H9 (cell line): ENCODE results near the gene TNFRSF18. TPM values are rescaled to one million over a fixed set of nuclear protein-coding genes. Genes with fewer than 3 reads are reported as not detected.
A peak's percentile ranks its signal among the peaks of the same experiment; 100 is the strongest.

ENCODE experiments used
- DNase-seq: peaks from one replicate; pipeline ENCODE4 v3.0.0-alpha.2; 2017
- H2AFZ ChIP-seq: one replicate; pipeline ENCODE4 v1.6.1; 2013; ENCODE audit warnings: mild to moderate bottlenecking, low read length, control low read depth, moderate library complexity
- H2AK5ac ChIP-seq: 2 replicates; pipeline ENCODE4 v1.6.1; 2013; ENCODE audit warnings: low read length, control low read depth, mixed read lengths; ENCODE audit not compliant: insufficient read length
- H2BK120ac ChIP-seq: one replicate; pipeline ENCODE4 v1.6.1; 2013; ENCODE audit warnings: low read depth, mild to moderate bottlenecking, low read length, control low read depth, inconsistent platforms; ENCODE audit not compliant: poor library complexity, severe bottlenecking
- H2BK12ac ChIP-seq: 2 replicates; pipeline ENCODE4 v1.6.1; 2013; ENCODE audit warnings: low read length, control low read depth, mixed read lengths, low read depth; ENCODE audit not compliant: insufficient read length
- H2BK15ac ChIP-seq: 2 replicates; pipeline ENCODE4 v1.6.1; 2013; ENCODE audit warnings: low read depth, low read length, control low read depth
- H2BK20ac ChIP-seq: one replicate; pipeline ENCODE4 v1.6.1; 2013; ENCODE audit warnings: low read depth, mild to moderate bottlenecking, low read length, control low read depth, inconsistent platforms; ENCODE audit not compliant: poor library complexity, severe bottlenecking
- H2BK5ac ChIP-seq: 2 replicates; pipeline ENCODE4 v1.6.1; 2013; ENCODE audit warnings: low read length, control low read depth, mixed read lengths; ENCODE audit not compliant: insufficient read length
- H3K14ac ChIP-seq: 2 replicates; pipeline ENCODE4 v1.6.1; 2013; ENCODE audit warnings: low read length, control low read depth; ENCODE audit not compliant: insufficient read depth
- H3K18ac ChIP-seq: 2 replicates; pipeline ENCODE4 v1.6.1; 2013; ENCODE audit warnings: low read depth, mild to moderate bottlenecking, mixed read lengths, low read length, control low read depth; ENCODE audit not compliant: insufficient read length
- H3K23ac ChIP-seq: 2 replicates; pipeline ENCODE4 v1.6.1; 2013; ENCODE audit warnings: low read length, control low read depth, mixed read lengths, low read depth; ENCODE audit not compliant: insufficient read length
- H3K23me2 ChIP-seq: 2 replicates; pipeline ENCODE4 v1.6.1; 2013; ENCODE audit warnings: low read depth, mild to moderate bottlenecking, mixed read lengths, low read length, control low read depth; ENCODE audit not compliant: insufficient read length, poor library complexity, severe bottlenecking
- H3K27ac ChIP-seq: 2 replicates; pipeline ENCODE4 v1.5.1; 2013; ENCODE audit warnings: low read length, control low read depth, mixed read lengths, low read depth; ENCODE audit not compliant: insufficient read length
- H3K27me3 ChIP-seq: 2 replicates; pipeline ENCODE4 v1.6.1; 2013; ENCODE audit warnings: low read length, control low read depth, inconsistent platforms; ENCODE audit not compliant: insufficient read depth
- H3K4ac ChIP-seq: 2 replicates; pipeline ENCODE4 v1.6.1; 2013; ENCODE audit warnings: low read depth, mild to moderate bottlenecking, control low read depth, inconsistent platforms, low read length, moderate library complexity
- H3K4me1 ChIP-seq: 2 replicates; pipeline ENCODE4 v1.6.1; 2013; ENCODE audit warnings: low read length, control low read depth, inconsistent platforms; ENCODE audit not compliant: insufficient read depth
- H3K4me2 ChIP-seq: 2 replicates; pipeline ENCODE4 v1.6.1; 2013; ENCODE audit warnings: low read length, control low read depth, mixed read lengths; ENCODE audit not compliant: insufficient read length, insufficient read depth
- H3K56ac ChIP-seq: 2 replicates; pipeline ENCODE4 v1.6.1; 2013; ENCODE audit warnings: low read depth, mild to moderate bottlenecking, mixed read lengths, low read length, control low read depth; ENCODE audit not compliant: insufficient read length
- H3K79me1 ChIP-seq: 2 replicates; pipeline ENCODE4 v1.6.1; 2013; ENCODE audit warnings: low read depth, mild to moderate bottlenecking, moderate library complexity, low read length, control low read depth, inconsistent platforms; ENCODE audit not compliant: insufficient read depth, poor library complexity, severe bottlenecking
- H3K79me2 ChIP-seq: 2 replicates; pipeline ENCODE4 v1.6.1; 2013; ENCODE audit warnings: low read length, control low read depth, inconsistent platforms; ENCODE audit not compliant: insufficient read depth
- H3K9ac ChIP-seq: 2 replicates; pipeline ENCODE4 v1.6.1; 2013; ENCODE audit warnings: low read length, control low read depth, mixed read lengths; ENCODE audit not compliant: insufficient read length; ENCODE audit errors: extremely low read depth
- H3K9me3 ChIP-seq: one replicate; pipeline ENCODE4 v1.6.1; 2013; ENCODE audit warnings: low read depth, low read length, inconsistent platforms; ENCODE audit not compliant: control insufficient read depth
- H3T11ph ChIP-seq: one replicate; pipeline ENCODE4 v1.6.1; 2013; ENCODE audit warnings: mild to moderate bottlenecking, low read length, control low read depth, inconsistent platforms
- H4K20me1 ChIP-seq: one replicate; pipeline ENCODE4 v1.6.1; 2013; ENCODE audit not compliant: control insufficient read depth, insufficient read length, insufficient read depth
- H4K5ac ChIP-seq: 2 replicates; pipeline ENCODE4 v1.6.1; 2013; ENCODE audit warnings: low read depth, mild to moderate bottlenecking, mixed read lengths, low read length, control low read depth; ENCODE audit not compliant: insufficient read length
- H4K8ac ChIP-seq: replicated peaks from 2 replicates; pipeline ENCODE4 v1.6.1; 2013; ENCODE audit warnings: low read length, control low read depth, mixed read lengths, low read depth; ENCODE audit not compliant: insufficient read length
- H4K91ac ChIP-seq: 2 replicates; pipeline ENCODE4 v1.6.1; 2013; ENCODE audit warnings: low read depth, mild to moderate bottlenecking, moderate library complexity, mixed read lengths, low read length, control low read depth; ENCODE audit not compliant: insufficient read length
- H3K27ac Mint-ChIP-seq, 3 experiments: 2 replicates in 2 of 3; 3 replicates in 1 of 3; pipeline ENCODE4 v1.8.0; 2020 to 2021; ENCODE audit warnings: mixed read lengths in 3 of 3, mild to moderate bottlenecking in 1 of 3, moderate library complexity in 1 of 3
- H3K27me3 Mint-ChIP-seq: 2 replicates; pipeline ENCODE4 v1.8.0; 2021; ENCODE audit warnings: low read depth, mild to moderate bottlenecking, moderate library complexity, mixed read lengths
- H3K36me3 Mint-ChIP-seq, 3 experiments: 2 replicates in 2 of 3; 3 replicates in 1 of 3; pipeline ENCODE4 v1.8.0; 2020 to 2021; ENCODE audit warnings: low read depth in 3 of 3, mixed read lengths in 3 of 3; ENCODE audit not compliant: insufficient read depth in 1 of 3
- H3K4me1 Mint-ChIP-seq, 2 experiments: 2 replicates each; pipeline ENCODE4 v1.8.0; 2020; ENCODE audit warnings: mixed read lengths in 2 of 2
- H3K4me3 Mint-ChIP-seq, 2 experiments: 2 replicates in 1 of 2; 3 replicates in 1 of 2; pipeline ENCODE4 v1.8.0; 2020 to 2021; ENCODE audit warnings: mild to moderate bottlenecking in 2 of 2, mixed read lengths in 2 of 2, moderate library complexity in 1 of 2
- H3K9me3 Mint-ChIP-seq, 2 experiments: 2 replicates in 1 of 2; 3 replicates in 1 of 2; pipeline ENCODE4 v1.8.0; 2020; ENCODE audit warnings: mild to moderate bottlenecking in 2 of 2, mixed read lengths in 2 of 2, moderate library complexity in 1 of 2
- WGBS: extraction: QIAGEN DNeasy Blood & Tissue Kit; methylation state at CpG from one replicate; pipeline ENCODE4 v1.1.7; 2013; ENCODE audit warnings: missing lambda C conversion rate, low lambda C conversion rate, mixed read lengths; ENCODE audit not compliant: insufficient read length; ENCODE audit errors: extremely low coverage; 5-methylcytosine and 5-hydroxymethylcytosine counted together
- total RNA-seq: library from RNA; stranded (reverse); gene quantifications from 2 replicates; pipeline ENCODE4 v1.2.1, GENCODE V29; 2021
- TF ChIP-seq, protein P1 (sequence below): fragments of 200-600 bp; sonication (generic); conservative IDR thresholded peaks from 3 replicates; pipeline ENCODE4 v1.8.0; 2021; ENCODE audit warnings: antibody characterized with exemption, mild to moderate bottlenecking

The TNFRSF18 gene
- total RNA-seq, 1 experiment from 2014 or later, result 2.0 TPM

DNA sequence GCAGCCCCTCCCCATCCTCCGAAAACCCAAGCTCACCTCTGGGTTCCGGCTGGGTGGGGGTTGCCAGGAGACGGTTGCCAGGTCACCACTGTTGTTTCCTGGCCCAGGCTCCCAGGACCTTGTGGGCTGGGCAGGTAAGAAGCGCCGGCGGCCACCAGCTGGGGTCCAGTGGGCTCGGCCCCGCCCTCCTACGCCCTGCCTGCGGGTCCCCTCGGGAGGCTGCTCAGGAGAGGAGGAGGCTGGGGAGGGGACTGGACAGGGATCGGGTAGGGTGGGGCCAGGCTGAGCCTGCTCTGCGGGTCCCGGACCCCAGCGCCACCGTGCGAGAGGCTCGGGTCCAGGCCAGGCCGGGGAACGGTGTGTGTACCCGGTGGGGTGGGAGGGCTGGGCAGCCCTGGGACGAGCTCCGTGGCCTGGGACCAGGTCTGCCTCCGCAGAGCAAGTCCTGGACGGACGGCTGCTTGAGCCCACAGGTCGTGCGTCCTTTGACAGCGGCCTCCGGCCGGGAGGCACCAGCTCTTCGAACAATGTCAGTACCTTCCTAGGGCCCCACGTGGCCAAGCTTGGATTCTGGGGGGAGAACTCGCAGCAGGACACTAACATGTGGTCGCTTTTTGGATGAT, 32.5 kb downstream of the TNFRSF18 start, which contains the start of gene TTLL10:
Gene TTLL10, plus strand, starts transcription at position 88 of the 623 bp plus-strand sequence. CDS start 5,336 bp downstream, outside the sequence.
- peaks cover 11% of the 10 kb centered on the region for H3K27me3 Mint-ChIP-seq
- H3K4me1 ChIP-seq, result peaks cover 3% of the 10 kb centered on the region; the same call in 1 of the 2 replicates
- no peak within 1 kb of the TSS for H3K23ac ChIP-seq
- H3K27ac Mint-ChIP-seq, result peak within 1 kb of the TSS in 2 of 3 experiments; percentile 44; a peak in 1 of 7 replicates
- no peak within 1 kb of the TSS for H3K4ac ChIP-seq
- no peaks in the 10 kb centered on the region for H3K27me3 ChIP-seq
- no peaks in the 10 kb centered on the region for H3K79me1 ChIP-seq
- peak within 1 kb of the TSS; percentile 17 for H3K18ac ChIP-seq
- H3K4me3 Mint-ChIP-seq, result peak within 1 kb of the TSS in 1 of 2 experiments; percentile 53; a peak in 2 of 5 replicates
- H3K9me3 ChIP-seq, result no peaks in the 10 kb centered on the region
- H3K27ac ChIP-seq, result no peak within 1 kb of the TSS
- H4K8ac ChIP-seq, result no peak within 1 kb of the TSS
- H3K4me1 Mint-ChIP-seq, result peaks cover 23 to 36% of the 10 kb centered on the region in 2 experiments
- WGBS, result no CpG with 5 or more reads among the region's 35 CpGs
- no peaks in the 10 kb centered on the region for H3K79me2 ChIP-seq
- no peak within 1 kb of the TSS for H3K9ac ChIP-seq
- H3K36me3 Mint-ChIP-seq, result peaks cover 1 to 12% (median 4%) of the 10 kb centered on the region in 3 experiments; a peak in 4 of 7 replicates
- TF ChIP-seq, protein P1, sequence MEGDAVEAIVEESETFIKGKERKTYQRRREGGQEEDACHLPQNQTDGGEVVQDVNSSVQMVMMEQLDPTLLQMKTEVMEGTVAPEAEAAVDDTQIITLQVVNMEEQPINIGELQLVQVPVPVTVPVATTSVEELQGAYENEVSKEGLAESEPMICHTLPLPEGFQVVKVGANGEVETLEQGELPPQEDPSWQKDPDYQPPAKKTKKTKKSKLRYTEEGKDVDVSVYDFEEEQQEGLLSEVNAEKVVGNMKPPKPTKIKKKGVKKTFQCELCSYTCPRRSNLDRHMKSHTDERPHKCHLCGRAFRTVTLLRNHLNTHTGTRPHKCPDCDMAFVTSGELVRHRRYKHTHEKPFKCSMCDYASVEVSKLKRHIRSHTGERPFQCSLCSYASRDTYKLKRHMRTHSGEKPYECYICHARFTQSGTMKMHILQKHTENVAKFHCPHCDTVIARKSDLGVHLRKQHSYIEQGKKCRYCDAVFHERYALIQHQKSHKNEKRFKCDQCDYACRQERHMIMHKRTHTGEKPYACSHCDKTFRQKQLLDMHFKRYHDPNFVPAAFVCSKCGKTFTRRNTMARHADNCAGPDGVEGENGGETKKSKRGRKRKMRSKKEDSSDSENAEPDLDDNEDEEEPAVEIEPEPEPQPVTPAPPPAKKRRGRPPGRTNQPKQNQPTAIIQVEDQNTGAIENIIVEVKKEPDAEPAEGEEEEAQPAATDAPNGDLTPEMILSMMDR, result no peak
- no peak within 1 kb of the TSS for H3K4me2 ChIP-seq
- H3K56ac ChIP-seq, result no peak within 1 kb of the TSS
- no peak within 1 kb of the TSS for H2BK15ac ChIP-seq
- H2AK5ac ChIP-seq, result no peak within 1 kb of the TSS
- no peak within 1 kb of the TSS for H3T11ph ChIP-seq
- peak; percentile 93 for DNase-seq
- no peak within 1 kb of the TSS for H4K91ac ChIP-seq
- H3K23me2 ChIP-seq, result no peaks in the 10 kb centered on the region
- no peak within 1 kb of the TSS for H2BK12ac ChIP-seq
- H2BK20ac ChIP-seq, result no peak within 1 kb of the TSS
- H2AFZ ChIP-seq, result no peak within 1 kb of the TSS
- peaks cover 0 to 4% of the 10 kb centered on the region in 2 experiments; a peak in 2 of 5 replicates for H3K9me3 Mint-ChIP-seq
- peak within 1 kb of the TSS; percentile 65; the same call in 1 of the 2 replicates for H3K14ac ChIP-seq
- no peak within 1 kb of the TSS for H2BK120ac ChIP-seq
- H4K5ac ChIP-seq, result no peak within 1 kb of the TSS
- H2BK5ac ChIP-seq, result no peak within 1 kb of the TSS
- no peaks in the 10 kb centered on the region for H4K20me1 ChIP-seq
